MM.1S (cell line): ENCODE data around the gene SLC7A9.

Experiments used
- EZH2 ChIP-seq: fragments of 300-600 bp; sonication (generic); optimal IDR thresholded peaks from 2 replicates; pipeline ENCODE3; 2017; ENCODE audit warnings: low read depth, mild to moderate bottlenecking, antibody characterized with exemption, low read length, mixed read lengths
- EZH2phosphoT487 ChIP-seq: fragments of 300-600 bp; sonication (generic); IDR thresholded peaks from 2 replicates; pipeline ENCODE4 v1.6.1; 2018; ENCODE audit warnings: antibody characterized with exemption, low read length
- TF ChIP-seq, protein P1 (sequence below): fragments of 300-600 bp; sonication (generic); IDR thresholded peaks from 2 replicates; pipeline ENCODE4 v1.5.1; 2016; ENCODE audit warnings: antibody characterized with exemption, low read length, mixed read lengths

- TF ChIP-seq, protein P1, sequence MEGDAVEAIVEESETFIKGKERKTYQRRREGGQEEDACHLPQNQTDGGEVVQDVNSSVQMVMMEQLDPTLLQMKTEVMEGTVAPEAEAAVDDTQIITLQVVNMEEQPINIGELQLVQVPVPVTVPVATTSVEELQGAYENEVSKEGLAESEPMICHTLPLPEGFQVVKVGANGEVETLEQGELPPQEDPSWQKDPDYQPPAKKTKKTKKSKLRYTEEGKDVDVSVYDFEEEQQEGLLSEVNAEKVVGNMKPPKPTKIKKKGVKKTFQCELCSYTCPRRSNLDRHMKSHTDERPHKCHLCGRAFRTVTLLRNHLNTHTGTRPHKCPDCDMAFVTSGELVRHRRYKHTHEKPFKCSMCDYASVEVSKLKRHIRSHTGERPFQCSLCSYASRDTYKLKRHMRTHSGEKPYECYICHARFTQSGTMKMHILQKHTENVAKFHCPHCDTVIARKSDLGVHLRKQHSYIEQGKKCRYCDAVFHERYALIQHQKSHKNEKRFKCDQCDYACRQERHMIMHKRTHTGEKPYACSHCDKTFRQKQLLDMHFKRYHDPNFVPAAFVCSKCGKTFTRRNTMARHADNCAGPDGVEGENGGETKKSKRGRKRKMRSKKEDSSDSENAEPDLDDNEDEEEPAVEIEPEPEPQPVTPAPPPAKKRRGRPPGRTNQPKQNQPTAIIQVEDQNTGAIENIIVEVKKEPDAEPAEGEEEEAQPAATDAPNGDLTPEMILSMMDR, result no peak
- no peak for TF ChIP-seq EZH2
- TF ChIP-seq EZH2phosphoT487, result no peak
Measured at GRCh38 chr19:32889137-32889934, 19.8 kb upstream of the SLC7A9 start.
